Globus pallidus (tissue), 1 donor: ENCODE data around the gene DIAPH1.

Experiments
- DNase-seq: peaks from one replicate; pipeline ENCODE4 v3.0.0-alpha.2; 2015; ENCODE audit warnings: low spot score

Gene DIAPH1

DNA sequence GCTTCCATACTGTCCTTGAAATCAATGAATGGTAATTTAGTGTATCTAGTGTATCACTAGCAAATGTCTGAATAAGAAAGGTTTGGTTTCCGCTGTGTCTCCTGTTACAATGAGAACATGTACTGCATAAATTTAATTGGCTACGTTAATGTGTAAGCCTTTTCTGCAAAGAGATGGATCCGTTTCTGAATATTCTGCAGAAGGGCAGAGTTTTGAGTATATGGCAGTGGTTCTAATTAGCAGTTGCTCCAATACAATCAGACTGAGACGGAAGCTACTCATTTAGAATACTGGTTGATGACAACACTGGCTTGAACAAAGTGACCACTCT lies 134.5 kb downstream of the DIAPH1 start:
- no peak for DNase-seq

DNA sequence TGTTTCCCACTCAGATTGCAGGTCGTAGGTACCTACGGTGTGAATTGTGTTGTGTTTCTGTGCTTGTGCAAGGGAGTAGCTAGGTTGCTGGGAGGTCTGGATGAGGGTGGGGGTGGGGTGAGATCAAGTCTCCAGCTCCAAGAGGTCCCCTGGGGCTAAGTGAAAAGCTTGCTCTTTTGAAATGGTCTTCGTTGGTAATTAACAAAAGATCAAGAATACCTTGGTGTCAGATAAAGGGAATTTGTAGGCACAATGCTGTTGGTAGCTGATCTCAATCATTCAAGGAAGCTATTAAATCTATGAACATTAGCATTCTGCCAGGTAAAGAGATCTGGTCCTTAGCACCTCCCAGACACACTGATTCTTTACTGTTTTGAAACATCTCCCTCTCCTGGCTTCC lies 134.9 kb downstream of the DIAPH1 start:
- DNase-seq: no peak

DNA sequence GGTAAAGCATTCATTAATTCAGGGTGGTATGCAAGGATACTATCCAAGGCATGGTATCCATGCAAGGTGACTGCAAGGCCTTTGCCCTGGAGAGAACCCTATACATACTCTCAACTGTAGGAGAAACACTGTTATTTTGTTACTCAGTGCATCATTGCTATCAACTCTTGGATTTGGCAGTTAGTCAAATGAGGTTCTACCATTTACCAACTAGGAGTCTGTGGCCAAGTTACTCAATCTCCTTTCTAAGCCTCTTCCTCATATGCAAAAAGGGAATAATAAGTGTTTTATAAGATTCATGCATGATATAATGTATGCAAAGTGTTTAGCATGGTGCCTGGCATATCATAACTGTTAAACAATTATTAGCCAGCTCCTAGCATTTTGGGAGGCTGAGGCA lies 139.0 kb downstream of the DIAPH1 start:
- DNase-seq: no peak

DNA sequence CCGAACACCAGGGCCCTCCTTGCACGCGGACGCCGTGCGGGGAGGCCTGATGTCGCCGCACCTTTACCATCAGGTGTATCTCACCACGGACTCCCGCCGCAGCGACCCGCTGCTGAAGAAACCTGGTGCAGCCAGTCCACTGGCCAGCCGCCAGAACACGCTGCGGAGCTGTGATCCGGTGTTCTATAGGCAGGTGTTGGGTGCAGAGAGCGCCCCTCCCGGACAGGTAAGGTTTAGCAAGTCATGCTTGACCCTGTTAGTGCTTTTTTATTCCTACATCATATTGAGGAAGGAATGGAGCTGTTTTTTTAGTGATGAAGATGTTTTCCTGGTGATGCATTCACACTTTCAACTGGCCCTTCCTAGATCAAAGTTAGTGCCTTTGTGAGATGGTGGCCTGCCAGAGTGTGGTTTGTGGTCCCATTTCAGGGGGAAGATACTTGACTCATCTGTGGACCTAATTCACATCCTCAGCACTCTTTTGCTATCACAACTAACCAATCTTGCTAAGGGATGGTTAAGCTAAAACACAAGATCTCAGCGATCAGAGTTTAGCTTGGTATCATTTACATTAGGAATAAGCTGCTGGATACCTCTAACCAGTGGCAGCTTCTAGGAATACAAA lies 140.4 kb downstream of the DIAPH1 start:
- DNase-seq: no peak

DNA sequence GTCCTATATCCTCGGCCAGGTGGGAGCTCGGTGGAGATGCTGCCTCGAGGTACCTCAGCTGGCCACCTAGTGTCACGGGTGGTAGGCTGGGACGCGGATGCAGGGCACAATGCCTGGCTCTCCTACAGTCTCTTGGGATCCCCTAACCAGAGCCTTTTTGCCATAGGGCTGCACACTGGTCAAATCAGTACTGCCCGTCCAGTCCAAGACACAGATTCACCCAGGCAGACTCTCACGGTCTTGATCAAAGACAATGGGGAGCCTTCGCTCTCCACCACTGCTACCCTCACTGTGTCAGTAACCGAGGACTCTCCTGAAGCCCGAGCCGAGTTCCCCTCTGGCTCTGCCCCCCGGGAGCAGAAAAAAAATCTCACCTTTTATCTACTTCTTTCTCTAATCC lies 141.0 kb downstream of the DIAPH1 start:
- DNase-seq: no peak

DNA sequence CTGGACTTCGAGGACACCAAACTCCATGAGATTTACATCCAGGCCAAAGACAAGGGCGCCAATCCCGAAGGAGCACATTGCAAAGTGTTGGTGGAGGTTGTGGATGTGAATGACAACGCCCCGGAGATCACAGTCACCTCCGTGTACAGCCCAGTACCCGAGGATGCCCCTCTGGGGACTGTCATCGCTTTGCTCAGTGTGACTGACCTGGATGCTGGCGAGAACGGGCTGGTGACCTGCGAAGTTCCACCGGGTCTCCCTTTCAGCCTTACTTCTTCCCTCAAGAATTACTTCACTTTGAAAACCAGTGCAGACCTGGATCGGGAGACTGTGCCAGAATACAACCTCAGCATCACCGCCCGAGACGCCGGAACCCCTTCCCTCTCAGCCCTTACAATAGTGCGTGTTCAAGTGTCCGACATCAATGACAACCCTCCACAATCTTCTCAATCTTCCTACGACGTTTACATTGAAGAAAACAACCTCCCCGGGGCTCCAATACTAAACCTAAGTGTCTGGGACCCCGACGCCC lies 141.7 kb downstream of the DIAPH1 start:
- no peak for DNase-seq

DNA sequence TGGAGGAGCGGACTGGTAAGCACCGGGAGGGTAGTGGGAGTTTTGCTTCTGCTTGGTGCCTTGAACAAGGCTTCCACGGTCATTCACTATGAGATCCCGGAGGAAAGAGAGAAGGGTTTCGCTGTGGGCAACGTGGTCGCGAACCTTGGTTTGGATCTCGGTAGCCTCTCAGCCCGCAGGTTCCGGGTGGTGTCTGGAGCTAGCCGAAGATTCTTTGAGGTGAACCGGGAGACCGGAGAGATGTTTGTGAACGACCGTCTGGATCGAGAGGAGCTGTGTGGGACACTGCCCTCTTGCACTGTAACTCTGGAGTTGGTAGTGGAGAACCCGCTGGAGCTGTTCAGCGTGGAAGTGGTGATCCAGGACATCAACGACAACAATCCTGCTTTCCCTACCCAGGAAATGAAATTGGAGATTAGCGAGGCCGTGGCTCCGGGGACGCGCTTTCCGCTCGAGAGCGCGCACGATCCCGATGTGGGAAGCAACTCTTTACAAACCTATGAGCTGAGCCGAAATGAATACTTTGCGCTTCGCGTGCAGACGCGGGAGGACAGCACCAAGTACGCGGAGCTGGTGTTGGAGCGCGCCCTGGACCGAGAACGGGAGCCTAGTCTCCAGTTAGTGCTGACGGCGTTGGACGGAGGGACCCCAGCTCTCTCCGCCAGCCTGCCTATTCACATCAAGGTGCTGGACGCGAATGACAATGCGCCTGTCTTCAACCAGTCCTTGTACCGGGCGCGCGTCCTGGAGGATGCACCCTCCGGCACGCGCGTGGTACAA lies 142.5 kb downstream of the DIAPH1 start:
- DNase-seq: no peak

DNA sequence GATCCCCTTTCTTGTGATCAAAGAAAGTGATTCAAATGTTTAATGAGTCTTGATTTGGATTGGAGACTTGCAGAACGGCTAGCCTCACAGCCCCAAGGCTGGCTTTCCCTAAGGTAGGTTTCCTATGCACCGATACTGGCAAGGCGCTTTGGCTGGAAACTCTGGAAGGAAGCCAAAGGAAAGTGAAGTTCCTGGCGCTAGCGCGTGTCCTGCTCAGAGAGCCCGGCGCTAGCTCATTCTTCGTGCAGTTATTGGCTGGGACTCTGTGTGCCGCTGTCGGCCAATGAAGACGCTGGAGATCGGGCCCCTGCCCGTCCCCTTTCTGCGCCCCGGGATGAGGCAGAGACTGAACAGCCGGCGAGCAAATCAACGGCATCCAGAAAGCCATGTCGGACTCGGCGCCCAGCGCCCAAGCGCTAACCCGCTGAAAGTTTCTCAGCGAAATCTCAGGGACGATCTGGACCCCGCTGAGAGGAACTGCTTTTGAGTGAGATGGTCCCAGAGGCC lies 143.1 kb downstream of the DIAPH1 start, which contains the start of gene PCDHGC3:
TSS of gene PCDHGC3 (plus strand) at position 342 of the 507 bp plus-strand sequence. CDS start at position 493, 151 bp downstream.
- DNase-seq: peak; percentile 85

DNA sequence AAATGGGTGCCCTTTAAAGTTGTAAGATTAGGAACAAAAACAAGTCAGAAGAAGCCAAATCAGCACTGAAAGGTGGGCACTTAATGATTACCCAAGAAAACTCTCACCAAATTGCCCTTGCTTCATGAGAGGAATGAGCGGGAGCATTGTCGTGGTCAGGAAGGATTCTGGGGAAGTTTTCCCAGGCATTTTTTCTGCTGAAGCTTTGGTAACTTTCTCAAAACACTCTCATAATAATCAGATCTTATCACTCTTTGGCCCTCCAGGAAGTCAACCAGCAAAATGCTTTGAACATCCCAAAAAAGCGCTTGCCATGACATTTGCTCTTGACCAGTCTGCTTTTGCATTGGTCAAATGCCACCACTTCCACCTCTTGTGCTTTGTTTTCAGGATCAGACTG lies 153.4 kb downstream of the DIAPH1 start:
- DNase-seq: no peak
